ENCODE results near the gene SMARCAL1. TPM values are rescaled to one million over a fixed set of nuclear protein-coding genes. Genes with fewer than 3 reads are reported as not detected.

SMARCAL1 gene
- total and polyA plus RNA-seq, 4 donors, result 3.4 to 9.3 (median 5.4) TPM

DNA sequence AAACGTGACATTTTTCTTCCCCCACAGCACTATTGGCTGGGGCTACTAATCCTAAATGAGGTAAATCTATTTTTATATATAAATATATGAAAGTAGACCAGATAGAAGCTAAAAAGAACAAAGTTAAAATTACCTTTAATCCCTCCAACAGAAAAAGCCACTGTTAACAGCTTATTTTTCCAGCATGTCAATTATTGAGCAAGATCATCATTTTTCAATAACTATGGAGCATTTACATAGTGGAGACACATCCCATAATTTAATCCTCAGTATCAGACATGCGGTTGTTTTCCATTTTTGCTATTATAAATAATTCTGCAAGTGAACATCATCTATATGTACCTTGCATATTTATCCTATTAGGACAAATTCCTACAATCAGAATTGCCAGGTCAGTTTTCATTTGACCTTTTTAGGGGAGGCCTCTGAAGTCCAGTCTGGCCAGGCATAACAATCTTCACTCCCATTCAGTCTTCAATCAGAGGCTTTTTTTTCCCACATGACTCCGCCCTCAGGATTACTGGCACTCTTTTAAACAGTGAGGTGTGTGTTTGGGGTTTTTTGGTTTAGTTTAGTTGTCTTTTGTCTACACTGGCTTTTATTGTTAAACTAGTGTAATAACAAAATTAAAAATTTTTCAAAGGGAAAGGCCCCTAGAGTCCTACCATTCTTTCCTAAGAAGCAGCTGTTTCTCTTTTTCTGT lies 29.2 kb downstream of the SMARCAL1 start (continued):
- TF ChIP-seq ZBTB33 (IDR thresholded peaks at IDR 0.05) (no peak), TAF1 (conservative IDR thresholded peaks at IDR 0.05) (no peak), YY1 (IDR thresholded peaks at IDR 0.05) (no peak), SP1 (IDR thresholded peaks at IDR 0.05) (no peak), RAD21 (IDR thresholded peaks at IDR 0.05) (no peak), RXRA (IDR thresholded peaks at IDR 0.05) (no peak)
- TF ChIP-seq, protein P1, sequence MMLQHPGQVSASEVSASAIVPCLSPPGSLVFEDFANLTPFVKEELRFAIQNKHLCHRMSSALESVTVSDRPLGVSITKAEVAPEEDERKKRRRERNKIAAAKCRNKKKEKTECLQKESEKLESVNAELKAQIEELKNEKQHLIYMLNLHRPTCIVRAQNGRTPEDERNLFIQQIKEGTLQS (IDR thresholded peaks at IDR 0.05), result no peak

DNA sequence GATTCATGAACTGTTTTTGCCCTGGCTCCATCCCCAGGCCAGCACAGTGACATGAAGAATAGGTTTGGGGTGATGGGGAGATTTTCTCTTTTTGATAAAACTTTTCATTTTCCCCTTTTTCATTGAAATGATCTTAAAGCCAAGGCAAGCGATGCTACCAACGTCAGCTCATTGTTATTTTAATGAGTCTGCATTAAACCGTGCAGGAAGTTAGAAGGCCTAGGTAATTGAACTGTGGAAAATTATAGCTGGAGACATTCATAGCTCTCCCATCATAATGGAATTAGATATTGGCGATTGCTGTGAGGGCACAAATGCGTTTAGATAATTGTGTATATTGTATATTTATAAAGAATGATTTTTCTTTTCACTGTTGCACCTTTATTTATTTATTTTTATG lies 33.2 kb downstream of the SMARCAL1 start:
- WGBS, result 88% methylated on average over 5 of the region's 5 CpGs
- Histone ChIP-seq H3K9me3 (ENCODE audit: control insufficient read depth in 4 of 4, low read length in 3 of 4) (peaks cover 0 to 5% (median 0%) of the 10 kb centered on the region in 4 donors), H3K27ac (ENCODE audit: low read depth in 1 of 2, low read length in 2 of 2) (no peak overlapping the region), H3K4me3 (ENCODE audit: low read depth in 1 of 3, low read length in 3 of 3) (no peak overlapping the region), H3K9ac (ENCODE audit: low read depth in 1 of 2, low read length in 2 of 2) (no peak overlapping the region), H3K36me3 (ENCODE audit: control insufficient read depth in 4 of 4, insufficient read depth in 3 of 4, low read depth in 1 of 4, low read length in 3 of 4) (peaks cover 14 to 49% (median 34%) of the 10 kb centered on the region in 4 donors), H3K4me1 (ENCODE audit: control insufficient read depth in 4 of 4, insufficient read depth in 4 of 4, low read length in 3 of 4) (no peaks in the 10 kb centered on the region), H3K27me3 (ENCODE audit: control insufficient read depth in 4 of 4, insufficient read depth in 4 of 4, low read length in 3 of 4) (no peaks in the 10 kb centered on the region)
- no peak for TF ChIP-seq ZBTB33 (IDR thresholded peaks at IDR 0.05)
- no peak for TF ChIP-seq SP1 (IDR thresholded peaks at IDR 0.05)
- TF ChIP-seq, protein P2, sequence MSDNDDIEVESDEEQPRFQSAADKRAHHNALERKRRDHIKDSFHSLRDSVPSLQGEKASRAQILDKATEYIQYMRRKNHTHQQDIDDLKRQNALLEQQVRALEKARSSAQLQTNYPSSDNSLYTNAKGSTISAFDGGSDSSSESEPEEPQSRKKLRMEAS (IDR thresholded peaks at IDR 0.05), result no peak
- TF ChIP-seq YY1 (IDR thresholded peaks at IDR 0.05), result no peak
- no peak for TF ChIP-seq HNF4G (IDR thresholded peaks at IDR 0.05)
- no peak for TF ChIP-seq JUND (IDR thresholded peaks at IDR 0.05)
- TF ChIP-seq GABPA (IDR thresholded peaks at IDR 0.05 in 1 of 2, conservative IDR thresholded peaks at IDR 0.05 in 1 of 2), result no peak
- TF ChIP-seq RXRA (IDR thresholded peaks at IDR 0.05), result no peak
- no peak for TF ChIP-seq FOXA2 (IDR thresholded peaks at IDR 0.05)
- no peak for TF ChIP-seq REST (IDR thresholded peaks at IDR 0.05)
- no peak for TF ChIP-seq NR2F2 (IDR thresholded peaks at IDR 0.05)
- no peak for TF ChIP-seq RAD21 (IDR thresholded peaks at IDR 0.05)
- TF ChIP-seq CTCF (IDR thresholded peaks at IDR 0.05; ENCODE audit: low read depth, low read length, missing input control), result no peak
- no peak for TF ChIP-seq EGR1 (IDR thresholded peaks at IDR 0.05; ENCODE audit: low read depth in 2 of 2)
- no peak for DNase-seq (ENCODE audit: low spot score)

All from liver (tissue), 9 donors.